GM12878 (cell line): Measurements from ENCODE around the gene MICA. TPM values are rescaled to one million over a fixed set of nuclear protein-coding genes. Genes with fewer than 3 reads are reported as not detected.
"Not testable (repeated sequence)": the region's sequence is repeated elsewhere in the genome, so short reads cannot be mapped to it uniquely, and the experiment has no call there.

Source experiments
- ATAC-seq: fragments of 200-7000 bp; cut with Tn5 transposase; 3 replicates; pipeline ENCODE4 v1.9.1; 2020; ENCODE audit warnings: mild to moderate bottlenecking, moderate library complexity
- BruUV-seq: library from RNA; stranded (reverse); fragments of 400-500 nt; replicated peaks from 2 replicates; lab custom pipeline; 2021; lab: Mats Ljungman, UMichigan
- CTCF ChIA-PET: fragments of 300-600 bp; sonication (Branson Sonifier 250); formaldehyde crosslinking; extraction: SDS; loops from one replicate; lab custom pipeline; 2021; ENCODE audit warnings: inconsistent platforms; lab: Yijun Ruan, JAX
- POLR2A ChIA-PET: fragments of 350-600 bp; formaldehyde crosslinking; extraction: SDS; loops from one replicate; lab custom pipeline; 2021; ENCODE audit warnings: inconsistent platforms; lab: Charles Lee
- RAD21 ChIA-PET: fragments of 300-600 bp; sonication (Branson Sonifier 250); formaldehyde crosslinking; loops from one replicate; lab custom pipeline; 2023; ENCODE audit warnings: antibody characterized with exemption; ENCODE audit not compliant: unreplicated experiment; lab: Charles Lee
- SMC1A ChIA-PET: fragments of 300-600 bp; sonication (Branson Sonifier 250); formaldehyde crosslinking; loops from one replicate; lab custom pipeline; 2023; ENCODE audit not compliant: unreplicated experiment, uncharacterized antibody; lab: Charles Lee
- DNase-seq: peaks from one replicate; pipeline ENCODE4 v3.0.0-alpha.2; 2011; ENCODE audit warnings: low read depth, low spot score
- FAIRE-seq: peaks from 3 replicates; lab custom pipeline; 2011; peaks lifted over from hg19 to GRCh38; lab: Jason Lieb, UNC
- H2AFZ ChIP-seq: 2 replicates; pipeline ENCODE4 v1.6.0; 2011; ENCODE audit warnings: low read depth, low read length, control low read depth; ENCODE audit not compliant: control insufficient read depth
- H3K27ac ChIP-seq: 2 replicates; pipeline ENCODE4 v1.5.1; 2011; ENCODE audit warnings: control low read depth; ENCODE audit not compliant: control insufficient read depth, insufficient read depth
- H3K27me3 ChIP-seq, 2 experiments: replicated peaks in 1 of 2; 2 replicates each; pipeline versions ENCODE4 v1.6.0 to v1.6.1; 2011; ENCODE audit warnings: low read length in 1 of 2; ENCODE audit not compliant: control insufficient read depth in 2 of 2, insufficient read depth in 2 of 2
- H3K36me3 ChIP-seq, 2 experiments: 2 replicates each; pipeline ENCODE4 v1.5.1; 2011; ENCODE audit warnings: low read length in 1 of 2; ENCODE audit not compliant: control insufficient read depth in 2 of 2, insufficient read depth in 2 of 2
- H3K4me1 ChIP-seq: 2 replicates; pipeline ENCODE4 v1.6.1; 2011; ENCODE audit warnings: mild to moderate bottlenecking, low read length, moderate library complexity, mixed read lengths; ENCODE audit not compliant: control insufficient read depth, insufficient read depth
- H3K4me2 ChIP-seq: 2 replicates; pipeline ENCODE4 v1.6.0; 2011; ENCODE audit warnings: control low read depth; ENCODE audit not compliant: control insufficient read depth, insufficient read depth
- H3K4me3 ChIP-seq: fragments of 200-600 bp; sonication (generic); 2 replicates; pipeline ENCODE4 v1.5.1; 2016
- H3K79me2 ChIP-seq: 2 replicates; pipeline ENCODE4 v1.6.0; 2011; ENCODE audit warnings: low read length; ENCODE audit not compliant: control insufficient read depth, insufficient read depth
- H3K9ac ChIP-seq: 2 replicates; pipeline ENCODE4 v1.8.0; 2011; ENCODE audit warnings: low read length, control low read depth, mixed read lengths; ENCODE audit not compliant: control insufficient read depth, insufficient read depth
- H3K9me3 ChIP-seq: replicated peaks from 3 replicates; pipeline ENCODE4 v1.5.1; 2011; ENCODE audit warnings: mild to moderate bottlenecking, low read length; ENCODE audit not compliant: control insufficient read depth, insufficient read depth
- H4K20me1 ChIP-seq: 2 replicates; pipeline ENCODE4 v1.6.0; 2011; ENCODE audit not compliant: control insufficient read depth, insufficient read depth
- WGBS: methylation state at CpG from one replicate; pipeline ENCODE4 v1.1.6; 2016; ENCODE audit warnings: low lambda C conversion rate; ENCODE audit not compliant: insufficient replicate concordance, insufficient coverage; ENCODE audit errors: missing lambda C conversion rate; 5-methylcytosine and 5-hydroxymethylcytosine counted together
- in situ Hi-C: fragments of 300-500 bp; cut with MboI; formaldehyde crosslinking; loops from 9 replicates; pipeline ENCODE4 v1.14.3; 2018; ENCODE audit warnings: mixed read lengths
- intact Hi-C: fragments of 100-400 bp; cut with micrococcal nuclease; formaldehyde crosslinking; loops from one replicate; pipeline ENCODE4 v1.14.2; 2022; ENCODE audit not compliant: unreplicated experiment
- polyA plus RNA-seq, 11 experiments: library from polyadenylated mRNA; depleted of rRNA in 4 of 11; unstranded in 6 of 11; stranded (reverse) in 5 of 11; fragments of >200 nt; fragmentation: Nextera tagmentation in 4 of 11; fragmentation: Illumina TruSeq in 1 of 11; extraction: Ambion mirVana in 4 of 11; extraction: Trizol in 1 of 11; gene quantifications; 1 replicate in 1 of 11; 2 replicates in 10 of 11; pipeline versions ENCODE4 v1.2.1 to v1.2.3, GENCODE V29; 2011 to 2016; ENCODE audit warnings: inconsistent platforms in 2 of 11, missing spikeins in 2 of 11, low read depth in 1 of 11
- total RNA-seq, 4 experiments: library from RNA; depleted of rRNA in 3 of 4; stranded (reverse); fragments of >200 nt in 3 of 4; fragmentation: Illumina TruSeq in 1 of 4; extraction: Trizol in 1 of 4; gene quantifications; 2 replicates each; pipeline versions ENCODE4 v1.2.1 to v1.2.3, GENCODE V29; 2013 to 2021
- TF ChIP-seq, protein P1 (sequence below): fragments of 450-650 bp; IDR thresholded peaks from 2 replicates; pipeline ENCODE4 v1.6.1; 2016; ENCODE audit warnings: mild to moderate bottlenecking
- TF ChIP-seq, protein P2 (sequence below): fragments of 450-650 bp; IDR thresholded peaks from 2 replicates; pipeline ENCODE4 v1.6.1; 2017; ENCODE audit warnings: borderline replicate concordance
- TF ChIP-seq, protein P3 (sequence below): fragments of 450-650 bp; IDR thresholded peaks from 2 replicates; pipeline ENCODE4 v1.6.1; 2018; ENCODE audit warnings: mild to moderate bottlenecking, low read depth, moderate library complexity; ENCODE audit not compliant: partially characterized antibody

The MICA gene
- total and polyA plus RNA-seq, 10 of the 15 experiments (the other 5 are each of a cell fraction or from before 2014, with no cell fraction given) = 3.6 to 10.5 (median 6.9) TPM

DNA sequence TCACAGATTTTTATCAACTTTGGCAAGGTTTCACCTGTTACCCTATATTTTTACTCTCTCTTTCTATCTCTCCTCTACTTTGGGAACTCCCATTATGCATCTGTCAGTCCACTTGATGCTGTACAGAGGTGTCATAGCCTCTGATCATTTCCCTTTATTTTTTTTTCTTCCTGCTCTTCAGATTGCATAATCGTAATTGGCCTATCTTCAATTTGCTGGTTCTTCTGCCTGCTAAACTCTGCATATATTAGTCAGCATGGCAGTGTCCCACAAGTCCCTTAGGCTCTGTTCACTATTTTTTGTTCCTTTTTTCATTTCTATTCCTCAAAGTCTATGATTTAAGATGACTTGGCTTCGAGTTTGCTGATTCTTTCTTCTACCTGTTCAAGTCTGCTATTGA, 49.9 kb downstream of the MICA start:
- Histone ChIP-seq H4K20me1 (no peaks in the 10 kb centered on the region), H3K9me3 (peaks cover 4% of the 10 kb centered on the region), H2AFZ (no peak overlapping the region), H3K27ac (no peak overlapping the region), H3K27me3 (no peaks in the 10 kb centered on the region; a peak in 3 of 4 replicates), H3K36me3 (no peaks in the 10 kb centered on the region), H3K4me1 (no peaks in the 10 kb centered on the region), H3K79me2 (no peaks in the 10 kb centered on the region), H3K9ac (no peak overlapping the region)
- in situ Hi-C loops = no loop called here
- no peak for FAIRE-seq
- intact Hi-C loops = no loop called here
- DNase-seq = no peak
- ATAC-seq = no peak; the same call in 1 of the 3 replicates
- WGBS = 3% methylated on average over 2 of the region's 2 CpGs
- TF ChIP-seq, protein P1, sequence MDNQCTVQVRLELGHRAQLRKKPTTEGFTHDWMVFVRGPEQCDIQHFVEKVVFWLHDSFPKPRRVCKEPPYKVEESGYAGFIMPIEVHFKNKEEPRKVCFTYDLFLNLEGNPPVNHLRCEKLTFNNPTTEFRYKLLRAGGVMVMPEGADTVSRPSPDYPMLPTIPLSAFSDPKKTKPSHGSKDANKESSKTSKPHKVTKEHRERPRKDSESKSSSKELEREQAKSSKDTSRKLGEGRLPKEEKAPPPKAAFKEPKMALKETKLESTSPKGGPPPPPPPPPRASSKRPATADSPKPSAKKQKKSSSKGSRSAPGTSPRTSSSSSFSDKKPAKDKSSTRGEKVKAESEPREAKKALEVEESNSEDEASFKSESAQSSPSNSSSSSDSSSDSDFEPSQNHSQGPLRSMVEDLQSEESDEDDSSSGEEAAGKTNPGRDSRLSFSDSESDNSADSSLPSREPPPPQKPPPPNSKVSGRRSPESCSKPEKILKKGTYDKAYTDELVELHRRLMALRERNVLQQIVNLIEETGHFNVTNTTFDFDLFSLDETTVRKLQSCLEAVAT = no peak
- TF ChIP-seq, protein P2, sequence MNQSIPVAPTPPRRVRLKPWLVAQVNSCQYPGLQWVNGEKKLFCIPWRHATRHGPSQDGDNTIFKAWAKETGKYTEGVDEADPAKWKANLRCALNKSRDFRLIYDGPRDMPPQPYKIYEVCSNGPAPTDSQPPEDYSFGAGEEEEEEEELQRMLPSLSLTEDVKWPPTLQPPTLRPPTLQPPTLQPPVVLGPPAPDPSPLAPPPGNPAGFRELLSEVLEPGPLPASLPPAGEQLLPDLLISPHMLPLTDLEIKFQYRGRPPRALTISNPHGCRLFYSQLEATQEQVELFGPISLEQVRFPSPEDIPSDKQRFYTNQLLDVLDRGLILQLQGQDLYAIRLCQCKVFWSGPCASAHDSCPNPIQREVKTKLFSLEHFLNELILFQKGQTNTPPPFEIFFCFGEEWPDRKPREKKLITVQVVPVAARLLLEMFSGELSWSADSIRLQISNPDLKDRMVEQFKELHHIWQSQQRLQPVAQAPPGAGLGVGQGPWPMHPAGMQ = no peak
- TF ChIP-seq, protein P3, sequence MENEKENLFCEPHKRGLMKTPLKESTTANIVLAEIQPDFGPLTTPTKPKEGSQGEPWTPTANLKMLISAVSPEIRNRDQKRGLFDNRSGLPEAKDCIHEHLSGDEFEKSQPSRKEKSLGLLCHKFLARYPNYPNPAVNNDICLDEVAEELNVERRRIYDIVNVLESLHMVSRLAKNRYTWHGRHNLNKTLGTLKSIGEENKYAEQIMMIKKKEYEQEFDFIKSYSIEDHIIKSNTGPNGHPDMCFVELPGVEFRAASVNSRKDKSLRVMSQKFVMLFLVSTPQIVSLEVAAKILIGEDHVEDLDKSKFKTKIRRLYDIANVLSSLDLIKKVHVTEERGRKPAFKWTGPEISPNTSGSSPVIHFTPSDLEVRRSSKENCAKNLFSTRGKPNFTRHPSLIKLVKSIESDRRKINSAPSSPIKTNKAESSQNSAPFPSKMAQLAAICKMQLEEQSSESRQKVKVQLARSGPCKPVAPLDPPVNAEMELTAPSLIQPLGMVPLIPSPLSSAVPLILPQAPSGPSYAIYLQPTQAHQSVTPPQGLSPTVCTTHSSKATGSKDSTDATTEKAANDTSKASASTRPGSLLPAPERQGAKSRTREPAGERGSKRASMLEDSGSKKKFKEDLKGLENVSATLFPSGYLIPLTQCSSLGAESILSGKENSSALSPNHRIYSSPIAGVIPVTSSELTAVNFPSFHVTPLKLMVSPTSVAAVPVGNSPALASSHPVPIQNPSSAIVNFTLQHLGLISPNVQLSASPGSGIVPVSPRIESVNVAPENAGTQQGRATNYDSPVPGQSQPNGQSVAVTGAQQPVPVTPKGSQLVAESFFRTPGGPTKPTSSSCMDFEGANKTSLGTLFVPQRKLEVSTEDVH = no peak
- TF ChIP-seq, all 136 proteins: peak for 0
- RAD21 ChIA-PET = no interaction called here
- POLR2A ChIA-PET = no interaction called here
- CTCF ChIA-PET = no interaction called here
- Histone ChIP-seq H3K4me2 (no peak overlapping the region), H3K4me3 (no peak overlapping the region)
- no TSS peak for BruUV-seq
- SMC1A ChIA-PET = no interaction called here

DNA sequence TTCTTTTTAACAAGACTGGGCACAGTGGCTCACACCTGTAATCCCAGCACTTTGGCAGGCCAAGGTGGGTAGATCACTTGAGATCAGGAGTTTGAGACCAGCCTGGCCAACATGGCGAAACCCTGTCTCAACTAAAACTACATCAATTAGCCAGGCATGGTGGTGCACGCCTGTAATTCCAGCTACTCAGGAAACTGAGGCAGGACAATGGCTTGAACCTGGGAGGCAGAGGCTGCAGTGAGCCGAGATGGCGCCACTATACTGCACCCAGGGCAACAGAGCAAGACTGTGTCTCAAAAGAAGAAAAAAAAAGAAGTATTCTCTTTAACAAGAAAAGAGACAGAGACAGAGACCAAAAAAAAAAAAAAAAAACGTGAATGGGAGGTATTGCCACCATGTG, 56.5 kb downstream of the MICA start:
- ATAC-seq, RAD21 ChIA-PET, H3K4me1 ChIP-seq, BruUV-seq, H3K27ac ChIP-seq, H3K4me2 ChIP-seq, DNase-seq, intact Hi-C loops, H2AFZ ChIP-seq, H3K9ac ChIP-seq, CTCF ChIA-PET, POLR2A ChIA-PET, H3K27me3 ChIP-seq, H3K9me3 ChIP-seq, H4K20me1 ChIP-seq, H3K4me3 ChIP-seq, SMC1A ChIA-PET, FAIRE-seq, in situ Hi-C loops, H3K36me3 ChIP-seq: not testable (repeated sequence)
- 64% methylated on average over 5 of the region's 5 CpGs for WGBS
- peaks cover 24% of the 10 kb centered on the region for H3K79me2 ChIP-seq
